ENCODE results near the gene LHPP.

LHPP gene

GRCh38 chr10:124497196-124497881 lies 35.7 kb downstream of the LHPP start:
- no peak for TF ChIP-seq CTCF (IDR thresholded peaks at IDR 0.05; ENCODE audit: insufficient read depth, missing control alignments)
- DNase-seq (ENCODE audit: insufficient read length, low spot score) (no peak), FAIRE-seq (no peak)

- TF ChIP-seq CTCF (IDR thresholded peaks at IDR 0.05; ENCODE audit: insufficient read depth, missing control alignments) = no peak
- no peak for FAIRE-seq
- DNase-seq (ENCODE audit: insufficient read length, low spot score) = no peak
Observed at GRCh38 chr10:124498056-124498455, 36.4 kb downstream of the LHPP start.

- DNase-seq (ENCODE audit: insufficient read length, low spot score) (no peak), FAIRE-seq (no peak)
- TF ChIP-seq CTCF (IDR thresholded peaks at IDR 0.05; ENCODE audit: insufficient read depth, missing control alignments) = no peak
Observed at GRCh38 chr10:124500757-124501156, 39.1 kb downstream of the LHPP start.

- DNase-seq (ENCODE audit: insufficient read length, low spot score) (no peak), FAIRE-seq (no peak)
- no peak for TF ChIP-seq CTCF (IDR thresholded peaks at IDR 0.05; ENCODE audit: insufficient read depth, missing control alignments)
Observed at GRCh38 chr10:124504711-124505110, 43.1 kb downstream of the LHPP start.

GRCh38 chr10:124505279-124505678 lies 43.7 kb downstream of the LHPP start:
- FAIRE-seq = no peak
- no peak for DNase-seq (ENCODE audit: insufficient read length, low spot score)
- no peak for TF ChIP-seq CTCF (IDR thresholded peaks at IDR 0.05; ENCODE audit: insufficient read depth, missing control alignments)

- FAIRE-seq = no peak
Observed at GRCh38 chr10:124508070-124508667, 46.5 kb downstream of the LHPP start.

More at GRCh38 chr10:124508070-124508667, 46.5 kb downstream of the LHPP start:
- TF ChIP-seq CTCF (IDR thresholded peaks at IDR 0.05; ENCODE audit: insufficient read depth, missing control alignments) = no peak
- no peak for DNase-seq (ENCODE audit: insufficient read length, low spot score)

Data from D721Med (cell line).